HUDEP-2 (cell line): ENCODE measurements around the gene B4GALT2.

ENCODE experiments used
- DNase-seq, 76 experiments: peaks; one replicate each; lab custom pipeline; 2025; ENCODE audit not compliant: unreplicated experiment in 76 of 76; lab: John Stamatoyannopoulos, UW

The B4GALT2 gene

GRCh38 chr1:44038876-44039657, 60.1 kb downstream of the B4GALT2 start:
- no peak for DNase-seq

DNA sequence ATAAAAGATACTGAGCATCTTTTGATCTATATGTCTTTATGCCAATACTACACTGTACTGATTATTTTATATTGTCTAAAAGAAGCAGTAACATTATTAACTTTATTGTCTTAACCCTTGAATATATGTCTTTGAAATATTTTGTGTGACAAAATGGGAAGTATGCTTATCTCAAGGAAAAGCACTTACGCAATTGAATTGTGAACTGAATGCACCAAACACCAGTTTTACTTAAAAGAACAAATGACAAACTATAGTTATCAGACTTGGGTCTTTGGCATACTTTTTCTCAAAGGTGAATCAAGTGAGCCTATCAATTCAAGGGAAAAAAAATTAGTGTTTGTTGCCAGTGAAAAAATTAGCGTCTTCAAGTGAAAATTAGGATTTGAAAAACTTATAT, 61.4 kb downstream of the B4GALT2 start:
- no peak for DNase-seq
